Body of pancreas (tissue), 4 donors: ENCODE measurements around the gene ATXN7L1. TPM values are rescaled to one million over a fixed set of nuclear protein-coding genes. Genes with fewer than 3 reads are reported as not detected.
A peak's percentile ranks its signal among the peaks of the same experiment; 100 is the strongest.

Experiments used
- ATAC-seq: fragments of 150-250 bp; one replicate; pipeline ENCODE4 v1.9.1; 2016
- DNase-seq, 4 donors: peaks; one replicate each; pipeline ENCODE4 v3.0.0-alpha.2; 2019
- H3K27ac ChIP-seq, 4 donors: fragments of 200-600 bp; sonication (generic); 1 replicate in 3 of 4; 2 replicates in 1 of 4; pipeline versions ENCODE4 v1.5.1 to v1.6.1; 2016 to 2019; ENCODE audit warnings: mild to moderate bottlenecking in 1 of 4, mixed read lengths in 1 of 4, moderate library complexity in 1 of 4
- H3K27me3 ChIP-seq, 2 donors: fragments of 200-600 bp; sonication (generic); one replicate each; pipeline ENCODE4 v1.6.0; 2016; ENCODE audit warnings: mild to moderate bottlenecking in 1 of 2
- H3K36me3 ChIP-seq, 2 donors: fragments of 200-600 bp; sonication (generic); replicated peaks in 1 of 2; 2 replicates each; pipeline ENCODE4 v1.5.1; 2016; ENCODE audit warnings: low read depth in 2 of 2; ENCODE audit not compliant: insufficient read depth in 1 of 2
- H3K4me1 ChIP-seq: fragments of 200-600 bp; sonication (generic); one replicate; pipeline ENCODE4 v1.6.0; 2016
- H3K4me3 ChIP-seq, 2 donors: fragments of 200-600 bp; sonication (generic); 1 replicate in 1 of 2; 2 replicates in 1 of 2; pipeline ENCODE4 v1.5.1; 2016 to 2019
- H3K9me3 ChIP-seq, 3 donors: fragments of 200-600 bp; sonication (generic); 1 replicate in 2 of 3; 2 replicates in 1 of 3; pipeline ENCODE4 v1.5.1; 2016
- CTCF ChIP-seq, 7 experiments: fragments of 450-650 bp in 4 of 7; fragments of 200-600 bp in 3 of 7; sonication (generic) in 3 of 7; IDR thresholded peaks; one replicate each; pipeline ENCODE4 v1.5.1; 2016 to 2019; ENCODE audit warnings: antibody characterized with exemption in 7 of 7
- POLR2A ChIP-seq, 3 donors: fragments of 450-650 bp; IDR thresholded peaks; one replicate each; pipeline ENCODE4 v1.6.1; 2016; ENCODE audit warnings: antibody characterized with exemption in 3 of 3, mild to moderate bottlenecking in 2 of 3
- WGBS, 2 donors: methylation state at CpG; one replicate each; pipeline ENCODE4 v1.1.5; 2017; 5-methylcytosine and 5-hydroxymethylcytosine counted together
- intact Hi-C: fragments of 100-400 bp; cut with DNase I; formaldehyde crosslinking; loops from one replicate; pipeline ENCODE4 v1.15.1; 2023
- total RNA-seq, 2 donors: library from RNA; depleted of rRNA; stranded (reverse); fragments of >200 nt; gene quantifications; one replicate each; pipeline ENCODE4 v1.1.0, GENCODE V29; 2016

ATXN7L1 gene
- total RNA-seq, 2 donors from 2014 or later, result 6.6 to 8.0 TPM

GRCh38 chr7:105759670-105760550 lies 116.5 kb downstream of the ATXN7L1 start:
- 74 to 80% methylated on average over 2 of the region's 2 CpGs for WGBS, 2 donors
- peak; percentile 45 for ATAC-seq

GRCh38 chr7:105756367-105756766 lies 120.0 kb downstream of the ATXN7L1 start:
- WGBS, 2 donors, result 61 to 91% methylated on average over 2 of the region's 2 CpGs
- H3K36me3 ChIP-seq, result no peaks in the 10 kb centered on the region
- intact Hi-C loops, result loop anchor here (5.0 kb wide), 1 partner anchor 286 kb away; no protein-coding TSS in a partner anchor
- TF ChIP-seq CTCF (IDR thresholded peaks at IDR 0.05), result no peak
- no peak for TF ChIP-seq POLR2A (IDR thresholded peaks at IDR 0.05)
- ATAC-seq (no peak), DNase-seq (no peak)
- no peaks in the 10 kb centered on the region for H3K27me3 ChIP-seq
- H3K4me1 ChIP-seq, result no peaks in the 10 kb centered on the region
- H3K9me3 ChIP-seq, result no peaks in the 10 kb centered on the region
- H3K27ac ChIP-seq, result no peak overlapping the region
- H3K4me3 ChIP-seq, result no peak overlapping the region

More at GRCh38 chr7:105759670-105760550, 116.5 kb downstream of the ATXN7L1 start:
- peak; percentile 20 to 66 (median 42) for DNase-seq
- intact Hi-C loops, result loop anchor here (5.0 kb wide), 1 partner anchor 282 kb away; no protein-coding TSS in a partner anchor
- Histone ChIP-seq H3K27me3 (no peaks in the 10 kb centered on the region), H3K27ac (no peak overlapping the region), H3K4me3 (no peak overlapping the region), H3K4me1 (no peaks in the 10 kb centered on the region), H3K9me3 (no peaks in the 10 kb centered on the region), H3K36me3 (no peaks in the 10 kb centered on the region)
- TF ChIP-seq CTCF (IDR thresholded peaks at IDR 0.05) (peak in 6 of 7 experiments; percentile 32 to 65 (median 50)), POLR2A (IDR thresholded peaks at IDR 0.05) (no peak)

GRCh38 chr7:105752671-105753275 lies 123.6 kb downstream of the ATXN7L1 start:
- Histone ChIP-seq H3K36me3 (no peaks in the 10 kb centered on the region), H3K27ac (no peak overlapping the region), H3K27me3 (no peaks in the 10 kb centered on the region), H3K4me1 (no peaks in the 10 kb centered on the region), H3K9me3 (no peaks in the 10 kb centered on the region), H3K4me3 (no peak overlapping the region)
- WGBS, 2 donors, result 91 to 94% methylated on average over 5 of the region's 5 CpGs
- intact Hi-C loops, result no loop called here
- no peak for ATAC-seq
- DNase-seq, result no peak
- no peak for TF ChIP-seq CTCF (IDR thresholded peaks at IDR 0.05)
- no peak for TF ChIP-seq POLR2A (IDR thresholded peaks at IDR 0.05)

GRCh38 chr7:105751054-105751453 lies 125.3 kb downstream of the ATXN7L1 start:
- ATAC-seq, result no peak
- DNase-seq, result no peak
- Histone ChIP-seq H3K4me3 (no peak overlapping the region), H3K4me1 (no peaks in the 10 kb centered on the region), H3K36me3 (no peaks in the 10 kb centered on the region), H3K9me3 (no peaks in the 10 kb centered on the region), H3K27ac (no peak overlapping the region), H3K27me3 (no peaks in the 10 kb centered on the region)
- TF ChIP-seq CTCF (IDR thresholded peaks at IDR 0.05), result no peak
- no peak for TF ChIP-seq POLR2A (IDR thresholded peaks at IDR 0.05)
- intact Hi-C loops, result no loop called here
- WGBS, 2 donors, result 92 to 97% methylated on average over 3 of the region's 3 CpGs
